HG03571 (cell line): ENCODE results near the gene PHB1.

Experiments
- ATAC-seq: cut with Tn5 transposase; IDR thresholded peaks from one replicate; pipeline ENCODE4 v1.9.1; 2021; ENCODE audit not compliant: unreplicated experiment

PHB1 gene

DNA sequence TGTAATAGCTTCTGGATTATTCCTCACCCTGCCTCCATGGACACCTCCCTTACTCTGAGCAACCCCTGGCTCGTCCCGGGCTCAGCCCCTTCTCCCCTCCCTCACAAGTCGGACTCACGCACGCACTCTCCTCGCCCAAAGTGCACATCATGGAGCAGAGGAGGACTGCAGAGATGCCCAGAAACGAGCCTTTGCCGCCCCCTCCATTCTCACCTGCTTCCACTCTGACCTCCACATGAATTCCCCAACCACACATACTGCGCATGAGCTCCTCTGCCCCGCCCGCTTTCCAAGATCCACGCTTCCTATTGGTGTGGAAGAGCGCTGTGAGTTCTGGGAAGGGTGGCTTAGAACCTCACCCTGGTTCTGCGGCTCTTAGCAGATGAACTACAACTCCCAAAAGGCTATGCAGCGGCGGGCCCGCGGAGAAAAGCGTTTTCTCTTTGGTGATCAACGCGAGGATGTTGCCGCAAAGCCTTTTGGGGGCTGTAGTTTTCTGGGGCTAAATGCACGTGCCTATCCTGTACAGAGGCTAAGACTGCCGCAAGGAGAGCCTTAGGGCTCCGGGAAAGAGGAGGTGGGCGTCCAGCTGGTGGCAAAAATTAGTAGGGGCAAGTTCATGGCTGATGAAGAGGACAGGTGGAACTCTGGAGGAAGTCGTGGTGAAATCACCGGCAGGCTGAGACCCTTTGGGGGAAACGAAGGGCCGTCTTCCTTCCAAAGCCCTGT, at the start of gene PHB1:
Gene PHB1 (minus strand): TSS at position 261 of the 729 bp plus-strand sequence. CDS start 1,618 bp downstream, outside the sequence.
- ATAC-seq: peak; percentile 99

GRCh38 chr17:49464049-49464448, 49.4 kb upstream of the PHB1 start:
- ATAC-seq: no peak

DNA sequence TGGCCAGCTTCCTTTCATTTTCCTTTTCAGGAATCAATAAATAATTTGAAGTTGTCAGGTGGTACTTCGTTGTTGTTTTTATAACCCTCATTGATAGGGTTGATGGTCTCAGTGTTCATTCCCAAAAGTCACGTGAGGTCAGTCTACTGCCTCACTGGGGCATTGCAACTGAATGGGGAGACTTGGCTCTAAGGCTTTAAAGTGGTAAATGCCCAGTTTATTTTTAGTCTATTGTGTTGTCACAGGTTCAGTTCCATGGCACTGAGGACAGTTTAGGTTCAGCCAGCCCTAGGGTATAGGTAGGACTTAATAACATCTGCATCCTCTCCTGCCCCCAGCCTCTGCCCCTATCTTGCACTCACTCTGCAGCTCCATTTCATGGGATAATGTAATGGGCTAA, 46.9 kb upstream of the PHB1 start:
- no peak for ATAC-seq

DNA sequence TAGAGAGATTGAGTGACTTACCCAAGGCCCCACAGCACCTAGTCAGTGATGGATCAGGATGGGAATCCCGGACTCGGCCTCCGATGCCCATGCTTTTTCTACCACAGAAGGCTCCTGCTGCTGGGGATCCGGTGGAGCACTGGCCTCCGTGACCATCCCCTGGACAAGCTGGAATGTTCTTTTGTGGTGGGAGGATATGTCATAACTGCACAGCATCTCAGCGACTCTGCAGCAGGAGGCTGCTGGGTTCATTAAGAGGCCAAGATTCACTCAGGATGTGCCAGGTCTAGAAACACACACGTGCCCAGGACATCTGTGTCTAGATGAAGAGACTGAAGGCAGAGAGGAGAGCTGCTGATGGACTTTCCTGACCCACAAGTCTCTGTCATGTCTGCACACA, 45.7 kb upstream of the PHB1 start:
- no peak for ATAC-seq

DNA sequence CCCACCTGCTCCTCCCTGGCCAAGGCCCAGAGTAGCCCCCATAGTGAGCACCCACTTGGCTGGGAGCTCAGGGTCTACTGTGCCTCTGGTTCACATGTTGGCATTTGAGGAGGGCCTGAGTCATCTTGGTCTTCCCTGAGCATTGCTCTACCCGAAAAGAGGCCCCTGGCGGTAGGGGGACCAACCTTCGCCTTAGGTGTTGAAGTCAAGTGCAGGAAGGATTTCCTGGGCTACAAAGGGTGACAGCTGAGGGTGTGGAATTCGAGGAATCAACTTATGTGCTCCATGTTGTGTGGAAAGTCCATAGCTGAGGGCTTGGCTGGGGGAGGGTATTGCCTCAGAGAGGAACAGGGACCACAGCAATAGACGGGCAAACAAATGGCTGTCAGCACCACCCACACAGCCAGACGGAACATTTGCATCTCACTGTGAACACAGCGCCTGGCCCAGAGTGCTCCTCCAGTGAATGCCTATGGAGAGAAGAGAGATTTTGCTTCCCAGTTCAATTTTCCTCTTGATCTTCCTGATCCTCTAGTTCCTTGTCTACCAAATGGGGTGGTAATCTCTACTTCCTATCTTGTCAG, 44.8 kb upstream of the PHB1 start:
- no peak for ATAC-seq

DNA sequence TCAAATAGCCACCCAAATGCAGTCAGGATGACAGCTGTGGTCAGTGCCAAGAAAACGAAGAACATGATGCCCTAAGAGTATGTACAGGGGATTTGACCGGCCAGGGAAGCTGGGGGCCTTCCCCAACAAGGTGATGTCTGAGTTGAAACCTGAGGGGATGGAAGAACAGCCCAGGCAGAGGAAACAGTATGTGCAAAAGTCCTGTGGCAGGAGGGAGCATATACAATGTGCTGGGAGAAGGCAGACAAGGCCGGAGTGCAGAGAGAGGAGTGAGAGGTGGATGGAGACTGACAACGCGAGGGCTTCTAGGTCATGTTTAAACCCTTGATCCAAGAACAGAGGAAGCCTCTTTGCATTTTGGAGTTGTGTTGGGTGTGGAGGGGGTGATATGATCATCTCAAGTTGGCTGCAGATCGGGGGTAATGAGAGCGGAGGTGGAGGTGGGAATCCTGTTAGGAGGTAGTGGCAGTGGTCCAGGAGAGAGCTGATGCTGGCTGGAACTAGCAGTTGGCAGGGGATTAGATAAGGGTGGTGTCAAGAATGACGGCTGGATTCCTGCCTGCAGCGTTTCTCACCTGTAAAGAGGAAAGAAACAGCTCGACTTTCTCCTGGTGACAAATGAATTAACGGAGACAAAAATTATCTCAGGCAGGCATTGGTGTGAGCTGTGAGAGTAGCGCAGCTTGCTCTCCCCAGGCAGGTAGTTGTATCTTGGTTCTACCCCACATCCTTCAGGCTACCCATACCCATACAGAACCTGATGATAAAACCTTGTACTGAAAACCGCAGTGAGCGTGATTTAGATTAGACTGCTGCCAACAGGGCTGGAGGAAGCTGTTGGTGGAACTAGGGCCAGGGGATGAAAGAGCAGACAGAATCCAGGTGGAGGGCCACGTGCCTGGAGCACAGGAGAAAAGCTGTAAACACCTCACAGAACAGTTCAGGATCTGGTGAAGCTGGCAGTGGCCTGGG, 43.2 kb upstream of the PHB1 start:
- no peak for ATAC-seq

DNA sequence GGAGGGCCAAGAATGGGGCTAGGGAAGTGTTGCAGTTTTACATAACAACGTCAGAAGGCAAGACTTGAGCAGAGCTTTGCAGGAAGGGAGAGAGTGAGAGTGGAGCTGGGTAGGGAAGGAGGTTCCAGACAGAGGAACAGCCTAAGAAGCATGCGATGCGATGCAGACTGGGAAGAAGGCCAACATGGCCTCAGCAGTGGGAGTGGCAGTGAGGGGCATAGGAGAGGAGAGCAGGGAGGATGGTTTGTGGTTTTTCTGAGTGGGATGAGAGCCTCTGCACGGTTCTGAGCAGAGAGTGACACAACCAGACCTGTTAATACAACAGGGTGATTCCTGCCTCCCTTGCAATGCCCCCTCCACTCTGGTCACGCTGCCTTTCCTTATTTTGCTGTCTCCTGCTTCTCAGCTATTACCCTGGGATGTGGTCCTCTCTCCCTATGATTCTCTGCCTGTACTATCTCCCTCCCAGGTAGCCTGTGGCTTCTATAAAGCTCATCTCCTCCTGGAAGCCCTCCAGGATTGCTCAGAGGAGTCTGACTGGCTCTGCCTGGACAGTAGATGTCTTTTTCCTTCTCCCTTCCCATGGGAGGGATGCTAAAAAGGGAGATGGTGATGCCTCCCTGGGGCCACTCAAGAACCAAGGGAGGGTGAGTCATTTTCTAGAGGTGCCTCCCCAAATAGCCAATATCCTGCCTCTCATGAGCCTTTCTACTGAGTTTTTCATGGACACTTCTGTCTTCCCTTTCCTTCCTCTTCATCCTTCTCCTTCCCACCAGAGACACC, 41.7 kb upstream of the PHB1 start:
- no peak for ATAC-seq

GRCh38 chr17:49455272-49455861, 40.7 kb upstream of the PHB1 start:
- ATAC-seq: no peak

- no peak for ATAC-seq
Observed at GRCh38 chr17:49454050-49454449, 39.4 kb upstream of the PHB1 start.

DNA sequence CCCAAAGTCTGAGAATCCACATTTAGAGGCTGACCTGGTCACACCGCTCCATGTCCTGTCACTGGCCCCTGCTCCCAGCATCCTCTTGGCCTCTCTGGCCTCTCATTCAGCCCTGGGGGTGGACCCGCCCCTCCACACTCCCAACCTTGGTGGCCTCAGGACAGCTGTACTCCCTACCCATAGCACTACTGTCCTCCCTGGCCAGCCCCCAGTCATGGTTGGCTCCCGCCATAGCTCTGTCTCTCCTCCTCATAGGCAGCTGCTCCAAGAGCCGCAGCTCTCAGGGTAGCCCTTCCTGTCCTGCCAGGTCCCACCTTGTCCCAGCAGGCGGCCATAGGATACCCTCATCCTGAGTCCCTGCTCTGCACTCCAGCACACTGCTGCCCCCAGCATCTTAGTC, 38.0 kb upstream of the PHB1 start:
- no peak for ATAC-seq

DNA sequence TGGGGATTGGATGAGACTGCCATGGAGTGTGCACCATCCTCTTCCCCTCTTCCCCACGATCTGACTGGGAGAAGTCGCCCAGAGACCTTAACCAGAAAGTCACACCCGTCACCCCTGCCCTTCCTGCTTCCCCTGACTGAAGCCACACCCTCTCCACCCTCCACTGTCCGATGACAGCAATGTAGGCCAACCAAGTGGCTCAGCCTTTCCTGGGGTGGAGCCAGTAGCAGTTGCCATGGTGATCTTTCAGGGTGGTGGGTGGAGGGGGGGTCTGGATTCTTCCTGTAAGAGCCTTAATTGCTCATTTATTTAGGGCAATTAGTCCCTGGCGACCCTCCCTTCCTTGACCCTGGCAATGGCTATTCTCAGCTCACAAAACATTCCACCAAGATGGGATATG, 37.5 kb upstream of the PHB1 start:
- no peak for ATAC-seq

GRCh38 chr17:49450735-49451134, 36.1 kb upstream of the PHB1 start:
- no peak for ATAC-seq

GRCh38 chr17:49450181-49450580, 35.5 kb upstream of the PHB1 start:
- ATAC-seq: no peak

DNA sequence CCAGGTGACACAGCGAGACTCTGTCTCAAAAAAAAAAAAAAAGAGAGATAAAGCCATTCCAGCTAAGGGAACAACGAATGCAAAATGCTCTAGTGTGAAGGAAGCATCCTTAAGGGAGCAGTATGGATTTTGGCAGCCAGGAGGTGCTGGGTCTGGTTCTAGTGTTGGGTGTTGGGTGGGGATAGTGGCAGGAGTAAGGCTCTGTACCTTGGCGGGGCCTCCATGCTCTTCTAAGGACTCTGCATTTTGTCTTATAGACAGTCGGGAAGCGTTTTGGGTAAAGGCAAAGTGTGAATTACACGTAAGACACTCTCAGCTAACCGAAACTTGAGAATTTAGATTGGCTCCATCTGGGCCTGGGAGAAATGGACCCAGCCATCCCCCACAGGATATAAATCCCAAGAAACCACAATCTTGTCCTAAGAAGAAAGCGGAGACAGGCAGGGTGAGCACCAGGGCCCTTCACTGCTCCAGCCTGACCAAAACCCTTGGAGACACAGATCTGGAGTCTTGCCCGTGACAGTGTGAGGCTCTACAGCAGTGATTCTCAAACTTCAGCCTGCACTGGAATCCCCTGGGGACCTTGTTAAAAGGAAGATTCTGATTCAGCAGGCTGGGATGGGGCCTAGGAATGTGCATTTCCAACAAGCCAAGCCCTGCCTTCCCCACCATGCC, 33.1 kb upstream of the PHB1 start:
- ATAC-seq: no peak

DNA sequence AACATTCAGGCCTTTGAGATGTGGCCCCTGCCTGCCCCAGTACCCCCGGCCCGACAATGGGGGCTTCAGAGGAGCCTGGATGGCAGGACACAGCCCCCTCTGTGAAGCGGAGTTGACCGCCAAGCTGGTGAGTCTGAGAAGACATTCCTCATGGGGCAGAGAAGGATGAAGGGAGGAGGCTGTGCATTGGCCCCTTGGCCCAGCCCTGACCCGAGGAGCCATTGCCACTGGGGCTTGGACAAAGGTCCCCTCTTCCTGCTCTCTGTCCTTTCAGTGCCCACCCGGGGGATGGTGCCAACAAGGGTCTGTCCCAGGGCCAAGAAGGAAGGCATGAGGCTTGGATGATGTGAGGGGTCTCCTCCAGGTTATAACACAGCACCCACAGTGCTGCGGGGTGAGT, 30.9 kb upstream of the PHB1 start:
- ATAC-seq: no peak

GRCh38 chr17:49444384-49444783, 29.7 kb upstream of the PHB1 start:
- no peak for ATAC-seq

DNA sequence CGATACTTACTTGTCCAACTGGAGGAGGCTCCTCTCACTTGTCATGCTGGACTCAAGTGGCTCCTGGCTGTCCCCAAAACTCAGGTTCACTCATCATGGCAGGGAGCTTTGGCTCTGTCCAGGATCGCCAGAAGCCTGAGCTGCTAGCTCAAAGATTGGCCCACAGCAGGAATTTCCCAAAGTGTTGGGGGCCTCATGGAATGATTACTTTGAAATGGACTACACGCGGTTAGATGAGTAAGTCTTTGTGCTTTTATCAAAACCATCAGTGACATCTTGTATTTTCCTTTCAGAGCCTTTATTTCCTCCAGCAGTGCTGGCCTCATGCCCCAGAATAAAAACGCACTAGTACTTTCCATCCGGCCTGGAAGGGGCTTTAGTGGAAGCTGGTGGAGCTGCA, 29.2 kb upstream of the PHB1 start:
- ATAC-seq: no peak

DNA sequence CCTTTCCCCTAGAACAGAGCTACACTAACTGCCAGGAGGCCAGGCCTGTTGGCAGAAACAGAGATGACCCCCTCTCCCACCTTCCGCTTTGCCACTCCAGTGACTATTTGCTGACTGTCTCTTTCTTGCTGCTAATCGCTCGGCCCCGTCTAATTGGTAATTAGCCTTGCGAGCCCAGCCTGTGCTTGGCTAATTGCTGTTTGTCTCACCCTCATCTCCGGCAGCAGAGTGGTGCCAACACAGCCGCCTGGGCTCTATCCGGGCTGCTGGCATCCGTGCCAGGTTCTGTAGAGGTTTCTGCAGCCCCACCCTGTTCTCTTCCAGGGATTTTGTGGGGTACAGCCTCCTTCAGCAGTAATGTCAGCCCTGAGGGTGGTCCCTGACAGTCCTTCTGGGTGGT, 27.4 kb upstream of the PHB1 start:
- no peak for ATAC-seq

GRCh38 chr17:49441578-49441977, 26.9 kb upstream of the PHB1 start:
- ATAC-seq: no peak

DNA sequence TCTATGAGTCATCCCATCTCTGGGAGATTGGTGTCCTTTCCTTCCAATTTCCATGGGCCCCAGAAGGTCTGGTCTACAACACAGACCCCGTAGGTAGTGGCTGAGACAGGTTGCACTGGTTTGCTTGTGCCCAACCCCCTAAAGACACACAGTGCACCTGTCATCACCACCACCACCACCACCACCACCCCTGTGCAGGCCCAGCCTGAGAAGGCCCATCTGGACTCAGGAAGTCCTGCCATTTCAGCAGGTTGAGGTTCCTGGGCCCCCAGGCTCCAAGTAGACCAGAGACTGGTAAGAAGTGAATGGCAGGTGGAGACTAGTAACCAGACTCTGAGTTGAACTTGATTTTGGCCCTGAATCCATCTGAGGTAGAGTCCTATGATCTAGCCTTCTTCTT, 25.9 kb upstream of the PHB1 start:
- ATAC-seq: no peak
